ENCODE measurements around the gene HDLBP. TPM values are rescaled to one million over a fixed set of nuclear protein-coding genes. Genes with fewer than 3 reads are reported as not detected.

The HDLBP gene
- total RNA-seq, 1 donor from 2014 or later: 922 TPM

DNA sequence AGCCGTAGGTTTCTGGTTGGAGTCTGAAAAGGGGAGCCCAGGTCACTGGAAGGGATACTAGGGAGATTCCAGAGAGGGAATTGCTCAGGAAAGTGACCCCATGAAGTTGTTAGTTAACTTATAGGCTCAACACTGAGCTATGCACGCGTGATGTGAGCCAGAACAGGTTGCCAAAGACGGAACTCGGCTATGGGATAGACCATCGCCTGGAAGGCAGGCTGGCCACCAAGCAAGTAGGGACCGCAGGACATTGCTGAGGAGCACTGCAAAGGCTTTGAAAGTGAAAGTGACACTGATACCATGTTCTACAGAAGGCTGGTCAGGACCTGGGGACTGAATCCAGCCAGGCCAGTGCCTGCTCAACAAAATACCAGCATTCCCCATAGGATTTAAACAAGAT lies 48.0 kb upstream of the HDLBP start:
- TF ChIP-seq CTCF (IDR thresholded peaks at IDR 0.05; ENCODE audit: insufficient read depth, low read depth, low read length) (no peak), EZH2 (IDR thresholded peaks at IDR 0.05; ENCODE audit: insufficient read depth, low read length) (no peak)
- DNase-seq (ENCODE audit: low read depth) (no peak), FAIRE-seq (no peak)
- Mint-ChIP-seq H3K36me3 (ENCODE audit: low read depth, unreplicated experiment) (peaks cover 6% of the 10 kb centered on the region), H3K27ac (ENCODE audit: unreplicated experiment) (no peak overlapping the region), H3K27me3 (ENCODE audit: low read depth, unreplicated experiment) (no peaks in the 10 kb centered on the region), H3K4me3 (ENCODE audit: unreplicated experiment) (no peak overlapping the region), H3K9me3 (ENCODE audit: unreplicated experiment) (no peaks in the 10 kb centered on the region), H3K4me1 (ENCODE audit: low read depth, unreplicated experiment) (peaks cover 25% of the 10 kb centered on the region)
- Histone ChIP-seq H3K79me2 (ENCODE audit: insufficient read depth, low read length) (peaks cover 85% of the 10 kb centered on the region), H2AFZ (ENCODE audit: low read depth, low read length) (no peak overlapping the region), H3K27ac (ENCODE audit: low read depth, low read length) (no peak overlapping the region), H3K36me3 (ENCODE audit: insufficient read depth, low read length) (no peaks in the 10 kb centered on the region), H3K4me1 (ENCODE audit: insufficient read depth, low read length) (no peaks in the 10 kb centered on the region), H3K4me3 (ENCODE audit: insufficient read depth, low read depth, low read length) (no peak overlapping the region), H3K9ac (ENCODE audit: low read length) (no peak overlapping the region), H4K20me1 (ENCODE audit: insufficient read depth, low read length) (peaks cover 72% of the 10 kb centered on the region), H3K4me2 (ENCODE audit: low read length) (no peak overlapping the region), H3K27me3 (ENCODE audit: insufficient read depth, low read length) (no peaks in the 10 kb centered on the region), H3K9me3 (ENCODE audit: insufficient read depth, low read depth, low read length) (no peaks in the 10 kb centered on the region)

DNA sequence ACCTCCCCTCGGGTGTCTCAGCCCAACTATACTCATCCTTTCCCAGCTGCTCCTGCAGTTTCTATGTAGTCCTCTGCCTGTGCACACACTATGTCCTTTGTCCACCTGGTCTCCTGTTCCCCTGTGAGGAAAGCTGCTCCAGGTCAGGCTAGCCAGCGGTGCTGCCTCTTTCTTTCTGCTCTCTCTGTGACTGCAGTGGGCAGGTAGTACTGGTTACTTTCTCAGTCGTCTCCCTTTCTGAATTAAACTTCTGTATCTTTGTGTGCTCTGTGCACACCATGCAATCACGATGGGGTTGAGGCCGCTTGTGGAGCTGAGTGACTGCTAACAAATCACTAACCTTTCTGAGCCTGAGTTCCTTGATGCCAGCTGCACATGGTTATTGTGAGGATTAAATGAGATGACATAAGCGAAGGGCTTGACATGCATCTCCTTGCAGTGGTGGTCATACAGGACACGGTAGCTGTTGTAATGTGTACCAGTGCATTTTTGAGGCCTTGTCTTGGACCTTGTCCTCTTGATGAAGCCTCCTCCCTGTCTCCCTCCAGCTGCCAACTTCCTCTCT lies 44.1 kb upstream of the HDLBP start:
- Mint-ChIP-seq H3K4me1 (ENCODE audit: low read depth, unreplicated experiment) (peaks cover 35% of the 10 kb centered on the region), H3K9me3 (ENCODE audit: unreplicated experiment) (no peaks in the 10 kb centered on the region), H3K4me3 (ENCODE audit: unreplicated experiment) (peak overlapping the region; percentile 66), H3K27ac (ENCODE audit: unreplicated experiment) (peak overlapping the region; percentile 18), H3K27me3 (ENCODE audit: low read depth, unreplicated experiment) (no peaks in the 10 kb centered on the region), H3K36me3 (ENCODE audit: low read depth, unreplicated experiment) (peaks cover 6% of the 10 kb centered on the region)
- TF ChIP-seq CTCF (IDR thresholded peaks at IDR 0.05; ENCODE audit: insufficient read depth, low read depth, low read length) (no peak), EZH2 (IDR thresholded peaks at IDR 0.05; ENCODE audit: insufficient read depth, low read length) (no peak)
- Histone ChIP-seq H3K27ac (ENCODE audit: low read depth, low read length) (no peak overlapping the region), H3K27me3 (ENCODE audit: insufficient read depth, low read length) (no peaks in the 10 kb centered on the region), H3K4me3 (ENCODE audit: insufficient read depth, low read depth, low read length) (no peak overlapping the region), H3K4me2 (ENCODE audit: low read length) (no peak overlapping the region), H2AFZ (ENCODE audit: low read depth, low read length) (no peak overlapping the region), H3K9ac (ENCODE audit: low read length) (no peak overlapping the region), H3K79me2 (ENCODE audit: insufficient read depth, low read length) (peaks cover 72% of the 10 kb centered on the region), H3K36me3 (ENCODE audit: insufficient read depth, low read length) (peaks cover 2% of the 10 kb centered on the region), H3K4me1 (ENCODE audit: insufficient read depth, low read length) (peaks cover 7% of the 10 kb centered on the region), H3K9me3 (ENCODE audit: insufficient read depth, low read depth, low read length) (no peaks in the 10 kb centered on the region), H4K20me1 (ENCODE audit: insufficient read depth, low read length) (peaks cover 74% of the 10 kb centered on the region)
- DNase-seq (ENCODE audit: low read depth): no peak
- no peak for FAIRE-seq

DNA sequence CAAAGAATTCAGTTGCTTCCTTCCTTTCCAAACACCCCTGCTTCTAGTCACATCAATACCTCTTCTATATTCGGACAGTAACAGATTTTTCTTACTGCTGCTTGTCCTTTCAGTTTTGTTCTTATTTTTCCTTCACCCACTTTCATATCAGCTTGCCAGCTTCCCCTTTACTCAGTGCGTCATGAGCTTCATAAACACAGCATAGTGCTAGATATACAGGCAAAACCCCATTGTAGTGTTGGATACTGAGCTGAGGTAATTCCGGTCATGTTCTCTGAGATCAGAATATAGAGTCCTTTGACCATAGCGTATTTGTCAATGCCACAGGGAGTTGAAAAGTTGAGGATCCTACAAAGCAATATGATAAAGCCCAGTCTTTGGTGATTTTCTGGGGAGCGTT lies 43.0 kb upstream of the HDLBP start:
- Mint-ChIP-seq H3K36me3 (ENCODE audit: low read depth, unreplicated experiment) (no peaks in the 10 kb centered on the region), H3K9me3 (ENCODE audit: unreplicated experiment) (no peaks in the 10 kb centered on the region), H3K4me3 (ENCODE audit: unreplicated experiment) (peak overlapping the region; percentile 36), H3K4me1 (ENCODE audit: low read depth, unreplicated experiment) (peaks cover 39% of the 10 kb centered on the region), H3K27ac (ENCODE audit: unreplicated experiment) (no peak overlapping the region), H3K27me3 (ENCODE audit: low read depth, unreplicated experiment) (no peaks in the 10 kb centered on the region)
- H3K27me3 ChIP-seq (ENCODE audit: insufficient read depth, low read length): no peaks in the 10 kb centered on the region
- H2AFZ ChIP-seq (ENCODE audit: low read depth, low read length): no peak overlapping the region
- no peak overlapping the region for H3K9ac ChIP-seq (ENCODE audit: low read length)
- peaks cover 70% of the 10 kb centered on the region for H4K20me1 ChIP-seq (ENCODE audit: insufficient read depth, low read length)
- no peak overlapping the region for H3K4me3 ChIP-seq (ENCODE audit: insufficient read depth, low read depth, low read length)
- no peak for TF ChIP-seq EZH2 (IDR thresholded peaks at IDR 0.05; ENCODE audit: insufficient read depth, low read length)
- no peak for TF ChIP-seq CTCF (IDR thresholded peaks at IDR 0.05; ENCODE audit: insufficient read depth, low read depth, low read length)
- H3K4me2 ChIP-seq (ENCODE audit: low read length): no peak overlapping the region
- H3K36me3 ChIP-seq (ENCODE audit: insufficient read depth, low read length): peaks cover 13% of the 10 kb centered on the region
- FAIRE-seq (no peak), DNase-seq (ENCODE audit: low read depth) (peak; percentile 2)
- H3K4me1 ChIP-seq (ENCODE audit: insufficient read depth, low read length): peaks cover 7% of the 10 kb centered on the region
- H3K27ac ChIP-seq (ENCODE audit: low read depth, low read length): no peak overlapping the region
- no peaks in the 10 kb centered on the region for H3K9me3 ChIP-seq (ENCODE audit: insufficient read depth, low read depth, low read length)
- H3K79me2 ChIP-seq (ENCODE audit: insufficient read depth, low read length): peaks cover 63% of the 10 kb centered on the region

All from astrocyte (in vitro differentiated cells and primary cell).